OCI-LY7 (cell line): ENCODE data around the gene ADCY5.

ENCODE experiments used
- EZH2phosphoT487 ChIP-seq: fragments of 200-600 bp; sonication (generic); IDR thresholded peaks from 2 replicates; pipeline ENCODE4 v1.6.1; 2018; ENCODE audit warnings: low read depth, borderline replicate concordance, mild to moderate bottlenecking, mixed run types, antibody characterized with exemption, low read length, moderate library complexity, mixed read lengths
- TF ChIP-seq, protein P1 (sequence below): fragments of 200-600 bp; sonication (generic); conservative IDR thresholded peaks from 2 replicates; pipeline ENCODE4 v1.5.1; 2014; ENCODE audit warnings: mild to moderate bottlenecking, antibody characterized with exemption, low read length, moderate library complexity, mixed read lengths

DNA sequence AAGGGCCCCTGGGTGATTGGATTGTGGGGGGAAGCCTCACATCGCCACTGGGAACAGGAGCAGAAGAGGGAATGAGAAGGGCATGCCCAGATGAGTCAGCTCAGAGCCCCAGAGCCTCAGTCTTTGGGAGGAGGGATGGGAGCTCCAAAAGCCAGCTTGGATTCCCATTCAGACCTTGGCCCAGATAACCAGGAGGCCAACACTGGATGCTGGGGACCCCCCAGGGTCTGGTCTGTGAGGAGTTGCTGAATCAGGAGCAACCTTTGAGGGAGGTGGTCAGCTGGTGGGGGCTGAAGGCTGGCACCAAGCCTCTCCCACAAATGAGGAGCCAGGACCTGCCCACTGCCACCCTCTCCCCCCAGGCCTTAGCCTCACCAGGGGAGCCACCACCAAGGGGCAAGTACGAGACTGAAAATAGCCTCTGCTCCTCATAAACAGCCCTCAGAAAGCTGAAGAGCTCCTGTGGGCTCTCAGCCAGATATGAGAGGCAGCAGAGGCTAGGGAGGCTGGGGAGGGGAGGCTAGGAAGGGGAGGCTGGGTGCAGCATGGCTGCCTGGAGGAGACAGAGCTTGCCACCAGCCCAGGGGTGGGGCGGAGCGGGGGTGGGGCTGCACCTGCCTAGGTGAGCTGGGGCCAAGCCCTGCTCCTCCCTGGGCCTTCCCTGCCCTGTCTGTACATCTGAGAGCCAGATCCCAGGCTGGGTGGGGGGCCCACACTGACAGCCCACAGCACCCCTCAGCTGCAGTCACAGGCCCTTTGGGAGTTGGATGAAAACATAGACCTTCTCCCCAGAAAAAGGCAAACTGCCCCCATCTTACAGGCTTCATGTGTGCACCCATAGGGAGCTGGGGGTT, 147.3 kb downstream of the ADCY5 start:
- TF ChIP-seq, protein P1, sequence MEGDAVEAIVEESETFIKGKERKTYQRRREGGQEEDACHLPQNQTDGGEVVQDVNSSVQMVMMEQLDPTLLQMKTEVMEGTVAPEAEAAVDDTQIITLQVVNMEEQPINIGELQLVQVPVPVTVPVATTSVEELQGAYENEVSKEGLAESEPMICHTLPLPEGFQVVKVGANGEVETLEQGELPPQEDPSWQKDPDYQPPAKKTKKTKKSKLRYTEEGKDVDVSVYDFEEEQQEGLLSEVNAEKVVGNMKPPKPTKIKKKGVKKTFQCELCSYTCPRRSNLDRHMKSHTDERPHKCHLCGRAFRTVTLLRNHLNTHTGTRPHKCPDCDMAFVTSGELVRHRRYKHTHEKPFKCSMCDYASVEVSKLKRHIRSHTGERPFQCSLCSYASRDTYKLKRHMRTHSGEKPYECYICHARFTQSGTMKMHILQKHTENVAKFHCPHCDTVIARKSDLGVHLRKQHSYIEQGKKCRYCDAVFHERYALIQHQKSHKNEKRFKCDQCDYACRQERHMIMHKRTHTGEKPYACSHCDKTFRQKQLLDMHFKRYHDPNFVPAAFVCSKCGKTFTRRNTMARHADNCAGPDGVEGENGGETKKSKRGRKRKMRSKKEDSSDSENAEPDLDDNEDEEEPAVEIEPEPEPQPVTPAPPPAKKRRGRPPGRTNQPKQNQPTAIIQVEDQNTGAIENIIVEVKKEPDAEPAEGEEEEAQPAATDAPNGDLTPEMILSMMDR: no peak
- TF ChIP-seq EZH2phosphoT487: no peak
